GM21360 (cell line): ENCODE measurements around the gene CCDC89.
"Not testable (repeated sequence)": the region's sequence is repeated elsewhere in the genome, so short reads cannot be mapped to it uniquely, and the experiment has no call there.

Experiments
- ATAC-seq: cut with Tn5 transposase; IDR thresholded peaks from one replicate; pipeline ENCODE4 v1.9.1; 2021; ENCODE audit warnings: mild to moderate bottlenecking, moderate library complexity; ENCODE audit not compliant: unreplicated experiment

The CCDC89 gene

GRCh38 chr11:85694385-85694980 is 8.5 kb upstream of the CCDC89 start:
- no peak for ATAC-seq

- no peak for ATAC-seq
Measured at GRCh38 chr11:85685125-85685819, 723 bp downstream of the CCDC89 start.

- ATAC-seq: peak; percentile 79
Measured at GRCh38 chr11:85682330-85683305, 3.4 kb downstream of the CCDC89 start.

- no peak for ATAC-seq
Measured at GRCh38 chr11:85680897-85681296, 5.1 kb downstream of the CCDC89 start.

- no peak for ATAC-seq
Measured at GRCh38 chr11:85679576-85679975, 6.4 kb downstream of the CCDC89 start.

- no peak for ATAC-seq
Measured at GRCh38 chr11:85673393-85673792, 12.6 kb downstream of the CCDC89 start.

- no peak for ATAC-seq
Measured at GRCh38 chr11:85672105-85672902, 13.7 kb downstream of the CCDC89 start.

GRCh38 chr11:85670949-85671663 is 14.9 kb downstream of the CCDC89 start:
- not testable (repeated sequence) for ATAC-seq

GRCh38 chr11:85668157-85668556 is 17.8 kb downstream of the CCDC89 start:
- no peak for ATAC-seq

- no peak for ATAC-seq
Measured at GRCh38 chr11:85666687-85667086, 19.3 kb downstream of the CCDC89 start.

GRCh38 chr11:85665733-85666132 is 20.3 kb downstream of the CCDC89 start:
- no peak for ATAC-seq

- peak; percentile 92 for ATAC-seq
Measured at GRCh38 chr11:85664615-85665481, 21.1 kb downstream of the CCDC89 start, which contains the start of gene CREBZF. Gene CREBZF (minus strand): TSS chr11:85665129. CDS start chr11:85664875, 254 bp downstream.

- peak; percentile 69 for ATAC-seq
Measured at GRCh38 chr11:85663753-85664614, 22.0 kb downstream of the CCDC89 start.

- no peak for ATAC-seq
Measured at GRCh38 chr11:85663080-85663752, 22.8 kb downstream of the CCDC89 start.

- no peak for ATAC-seq
Measured at GRCh38 chr11:85661972-85662664, 23.9 kb downstream of the CCDC89 start.

- no peak for ATAC-seq
Measured at GRCh38 chr11:85658180-85658579, 27.8 kb downstream of the CCDC89 start.

- ATAC-seq: no peak
Measured at GRCh38 chr11:85656777-85657176, 29.2 kb downstream of the CCDC89 start.
